Mesothelial cell of epicardium (in vitro differentiated cells): ENCODE data around the gene FHIT. TPM values are rescaled to one million over a fixed set of nuclear protein-coding genes. Genes with fewer than 3 reads are reported as not detected.

Experiments
- DNase-seq, 2 experiments: peaks; one replicate each; pipeline ENCODE4 v3.0.0; 2021; ENCODE audit warnings: low spot score in 2 of 2; ENCODE audit not compliant: unreplicated experiment in 2 of 2
- H3K27ac Mint-ChIP-seq: 2 replicates; pipeline ENCODE4 v1.8.0; 2021; ENCODE audit warnings: mixed read lengths
- H3K27me3 Mint-ChIP-seq: 2 replicates; pipeline ENCODE4 v1.8.0; 2021; ENCODE audit warnings: low read depth, mixed read lengths
- H3K36me3 Mint-ChIP-seq: 2 replicates; pipeline ENCODE4 v1.8.0; 2021; ENCODE audit warnings: mixed read lengths
- H3K4me1 Mint-ChIP-seq: 2 replicates; pipeline ENCODE4 v1.8.0; 2021; ENCODE audit warnings: mixed read lengths
- H3K4me3 Mint-ChIP-seq: 2 replicates; pipeline ENCODE4 v1.8.0; 2021; ENCODE audit warnings: mild to moderate bottlenecking, moderate library complexity, mixed read lengths
- H3K9me3 Mint-ChIP-seq: 2 replicates; pipeline ENCODE4 v1.8.0; 2021; ENCODE audit warnings: mixed read lengths
- total RNA-seq: library from RNA; stranded (reverse); gene quantifications from 3 replicates; pipeline ENCODE4 v1.2.1, GENCODE V29; 2021
- TF ChIP-seq, protein P1 (sequence below): fragments of 200-600 bp; sonication (generic); IDR thresholded peaks from one replicate; pipeline ENCODE4 v1.5.0; 2021; ENCODE audit warnings: antibody characterized with exemption; ENCODE audit not compliant: unreplicated experiment

FHIT gene
- total RNA-seq, 1 donor from 2014 or later: 10.7 TPM

DNA sequence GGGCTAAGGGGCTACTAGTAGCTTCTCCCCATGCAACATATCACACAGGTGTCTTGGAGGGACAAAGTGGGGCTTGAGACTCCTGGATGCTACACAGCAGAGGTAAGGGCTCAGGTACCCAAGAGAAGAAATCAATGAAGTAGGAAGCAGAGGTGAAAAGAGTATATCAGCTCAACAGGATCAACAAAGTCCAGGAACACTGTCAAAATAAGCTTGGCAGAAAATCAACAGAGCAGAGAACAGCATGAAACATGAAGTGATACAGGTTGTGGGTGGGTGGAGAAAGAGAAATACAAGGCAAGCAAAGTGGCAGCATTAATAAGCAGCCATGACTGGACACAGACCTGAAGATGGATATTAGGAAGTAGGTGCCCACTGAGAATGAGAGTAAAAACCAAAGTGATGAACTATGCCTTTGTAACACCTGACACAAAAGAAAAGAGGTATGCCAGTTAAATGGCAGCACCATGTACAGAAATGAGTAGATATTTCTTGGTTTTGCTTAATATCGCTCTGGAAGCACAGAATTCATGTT is 637.4 kb downstream of the FHIT start:
- Mint-ChIP-seq H3K27me3 (no peaks in the 10 kb centered on the region), H3K9me3 (peaks cover 11% of the 10 kb centered on the region)

DNA sequence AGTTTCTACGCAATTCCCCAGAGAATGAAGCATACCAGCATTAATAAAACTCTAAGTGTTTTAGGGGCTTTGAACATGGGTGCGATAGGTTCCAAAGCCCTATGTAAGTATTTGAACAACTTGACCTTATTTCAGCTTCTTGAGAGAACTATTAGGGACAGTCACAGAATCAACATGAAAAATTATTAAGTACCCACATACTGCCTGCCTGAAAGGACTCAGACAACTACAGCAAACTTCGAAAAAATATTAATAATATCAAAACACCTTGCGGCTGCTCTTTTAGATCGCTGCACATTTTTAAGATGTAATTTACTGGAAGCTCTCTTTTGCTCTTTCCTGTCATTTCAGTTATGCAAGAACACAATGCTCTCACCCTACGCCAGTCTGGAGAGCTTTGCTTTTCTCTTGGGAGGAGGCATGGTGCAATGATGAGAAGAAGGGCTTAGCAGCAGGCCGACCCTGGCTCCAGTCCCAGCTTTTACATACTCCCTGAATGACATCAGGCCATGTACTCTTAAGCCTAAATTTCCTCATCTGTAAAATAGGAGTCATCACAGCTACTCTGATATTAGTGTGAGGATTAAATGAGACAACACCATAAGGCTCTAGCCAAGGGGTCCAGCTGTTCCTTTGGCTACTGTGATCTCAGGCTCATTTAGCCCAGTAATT is 640.7 kb downstream of the FHIT start:
- H3K9me3 Mint-ChIP-seq: peaks cover 7% of the 10 kb centered on the region
- no peaks in the 10 kb centered on the region for H3K4me1 Mint-ChIP-seq
- peaks cover 5% of the 10 kb centered on the region for H3K27me3 Mint-ChIP-seq
- H3K4me3 Mint-ChIP-seq: no peak overlapping the region
- H3K27ac Mint-ChIP-seq: no peak overlapping the region
- TF ChIP-seq, protein P1, sequence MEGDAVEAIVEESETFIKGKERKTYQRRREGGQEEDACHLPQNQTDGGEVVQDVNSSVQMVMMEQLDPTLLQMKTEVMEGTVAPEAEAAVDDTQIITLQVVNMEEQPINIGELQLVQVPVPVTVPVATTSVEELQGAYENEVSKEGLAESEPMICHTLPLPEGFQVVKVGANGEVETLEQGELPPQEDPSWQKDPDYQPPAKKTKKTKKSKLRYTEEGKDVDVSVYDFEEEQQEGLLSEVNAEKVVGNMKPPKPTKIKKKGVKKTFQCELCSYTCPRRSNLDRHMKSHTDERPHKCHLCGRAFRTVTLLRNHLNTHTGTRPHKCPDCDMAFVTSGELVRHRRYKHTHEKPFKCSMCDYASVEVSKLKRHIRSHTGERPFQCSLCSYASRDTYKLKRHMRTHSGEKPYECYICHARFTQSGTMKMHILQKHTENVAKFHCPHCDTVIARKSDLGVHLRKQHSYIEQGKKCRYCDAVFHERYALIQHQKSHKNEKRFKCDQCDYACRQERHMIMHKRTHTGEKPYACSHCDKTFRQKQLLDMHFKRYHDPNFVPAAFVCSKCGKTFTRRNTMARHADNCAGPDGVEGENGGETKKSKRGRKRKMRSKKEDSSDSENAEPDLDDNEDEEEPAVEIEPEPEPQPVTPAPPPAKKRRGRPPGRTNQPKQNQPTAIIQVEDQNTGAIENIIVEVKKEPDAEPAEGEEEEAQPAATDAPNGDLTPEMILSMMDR: no peak
- no peak for DNase-seq
- H3K36me3 Mint-ChIP-seq: no peaks in the 10 kb centered on the region

More for the DNA sequence above, 637.4 kb downstream of the FHIT start:
- DNase-seq: no peak
- Mint-ChIP-seq H3K4me1 (no peaks in the 10 kb centered on the region), H3K4me3 (no peak overlapping the region), H3K36me3 (no peaks in the 10 kb centered on the region), H3K27ac (no peak overlapping the region)
- TF ChIP-seq, protein P1: no peak

- DNase-seq: no peak
- Mint-ChIP-seq H3K27ac (no peak overlapping the region), H3K36me3 (no peaks in the 10 kb centered on the region), H3K4me1 (no peaks in the 10 kb centered on the region), H3K4me3 (no peak overlapping the region), H3K27me3 (peaks cover 7% of the 10 kb centered on the region), H3K9me3 (peaks cover 7% of the 10 kb centered on the region)
- TF ChIP-seq, protein P1: no peak
These were observed 641.8 kb downstream of the FHIT start for GRCh38 chr3:60609446-60609845.

DNA sequence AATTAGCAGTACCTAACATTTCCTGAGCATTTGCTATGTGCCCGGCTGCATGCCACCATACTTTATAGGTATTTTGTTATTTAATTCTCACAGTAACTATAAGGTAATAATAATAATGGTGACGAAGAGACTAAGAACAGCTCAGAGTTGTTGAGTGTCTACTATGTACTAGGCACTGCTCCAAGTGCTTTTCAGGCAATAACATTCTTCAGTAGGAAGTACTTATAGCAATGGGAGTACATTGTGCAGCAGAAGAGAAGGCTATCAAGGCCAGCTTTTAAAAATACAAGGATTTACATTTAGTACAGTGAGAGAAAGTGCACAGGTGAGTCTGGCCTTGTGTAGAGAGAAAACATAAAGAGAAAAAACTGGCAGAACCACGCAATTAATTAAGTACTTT is 647.4 kb downstream of the FHIT start:
- peaks cover 7% of the 10 kb centered on the region for H3K27me3 Mint-ChIP-seq
- no peaks in the 10 kb centered on the region for H3K9me3 Mint-ChIP-seq
- H3K4me1 Mint-ChIP-seq: peaks cover 10% of the 10 kb centered on the region
- no peak overlapping the region for H3K4me3 Mint-ChIP-seq
- no peak for DNase-seq
- no peaks in the 10 kb centered on the region for H3K36me3 Mint-ChIP-seq
- no peak overlapping the region for H3K27ac Mint-ChIP-seq
- TF ChIP-seq, protein P1: no peak

DNA sequence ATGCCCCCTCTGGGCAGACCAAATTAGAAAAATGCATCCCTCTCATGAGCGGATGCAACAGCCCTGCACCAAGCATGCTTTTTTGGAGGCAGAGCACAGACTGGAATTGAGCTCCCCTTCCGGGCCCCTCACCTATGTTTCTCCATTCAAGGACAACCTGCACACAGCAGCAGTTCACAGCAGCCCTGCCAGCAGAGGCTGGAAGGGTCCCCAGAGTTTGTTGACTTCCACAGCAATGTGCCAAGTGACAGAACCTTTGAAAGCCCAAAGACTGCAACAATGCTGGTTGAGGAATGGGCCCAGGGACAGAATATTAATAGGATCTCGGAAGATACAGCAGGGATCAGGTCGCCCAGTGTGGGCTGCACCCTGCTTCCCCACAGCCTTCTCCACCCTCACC is 650.4 kb downstream of the FHIT start:
- Mint-ChIP-seq H3K4me3 (no peak overlapping the region), H3K36me3 (no peaks in the 10 kb centered on the region), H3K4me1 (peaks cover 23% of the 10 kb centered on the region), H3K27me3 (peaks cover 4% of the 10 kb centered on the region), H3K9me3 (no peaks in the 10 kb centered on the region), H3K27ac (no peak overlapping the region)
- TF ChIP-seq, protein P1: no peak
- DNase-seq: no peak
